Activated CD4-positive, alpha-beta T cell treated with anti-CD3 and anti-CD28 coated beads, Interleukin-2, amount 50 U/mL, for 4 hours (primary cell): ENCODE measurements around the gene PXMP2.
"Not testable (repeated sequence)": the region's sequence is repeated elsewhere in the genome, so short reads cannot be mapped to it uniquely, and the experiment has no call there.

Source experiments
- DNase-seq, 2 experiments: peaks; one replicate each; pipeline ENCODE4 v3.0.0-alpha.2; 2020

The PXMP2 gene

DNA sequence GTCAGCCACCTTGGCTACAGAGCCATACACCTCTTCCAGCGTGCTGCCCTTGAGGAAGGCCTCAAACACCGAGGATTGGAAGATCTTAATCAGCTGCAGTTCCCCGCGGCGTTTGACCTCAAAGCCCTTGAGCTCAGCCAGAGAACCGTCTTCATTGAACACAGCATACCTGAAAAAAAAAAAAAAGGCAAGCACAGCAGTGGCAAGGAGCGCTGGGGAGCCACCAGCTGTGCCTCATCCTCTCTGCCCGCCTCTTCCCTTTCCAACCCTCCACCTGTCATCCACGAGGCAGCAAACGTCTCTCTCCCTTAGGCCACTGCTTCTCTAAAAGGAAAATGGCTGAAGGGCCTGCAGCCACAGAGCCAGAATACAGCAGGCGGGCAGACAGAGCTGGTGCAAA is 26.4 kb upstream of the PXMP2 start:
- DNase-seq = no peak

DNA sequence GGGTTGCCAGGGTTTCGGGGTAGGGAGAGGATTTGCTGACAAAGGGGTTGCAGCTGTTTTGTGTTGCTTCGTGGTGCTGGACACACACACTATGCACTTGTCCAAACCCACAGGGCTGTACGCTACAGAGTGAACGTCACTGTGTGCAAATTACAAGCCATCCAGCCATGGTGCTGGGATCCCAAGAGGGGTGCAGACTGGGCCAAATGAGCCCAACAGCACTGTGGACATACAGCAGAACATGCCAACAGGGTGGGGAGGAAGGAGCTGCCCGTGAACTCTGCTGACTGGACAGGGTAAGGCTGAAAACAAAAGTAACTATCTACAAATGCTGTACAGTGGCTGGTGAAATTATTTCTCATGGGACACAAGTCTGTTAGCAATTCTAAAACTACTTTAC is 25.4 kb upstream of the PXMP2 start:
- no peak for DNase-seq

DNA sequence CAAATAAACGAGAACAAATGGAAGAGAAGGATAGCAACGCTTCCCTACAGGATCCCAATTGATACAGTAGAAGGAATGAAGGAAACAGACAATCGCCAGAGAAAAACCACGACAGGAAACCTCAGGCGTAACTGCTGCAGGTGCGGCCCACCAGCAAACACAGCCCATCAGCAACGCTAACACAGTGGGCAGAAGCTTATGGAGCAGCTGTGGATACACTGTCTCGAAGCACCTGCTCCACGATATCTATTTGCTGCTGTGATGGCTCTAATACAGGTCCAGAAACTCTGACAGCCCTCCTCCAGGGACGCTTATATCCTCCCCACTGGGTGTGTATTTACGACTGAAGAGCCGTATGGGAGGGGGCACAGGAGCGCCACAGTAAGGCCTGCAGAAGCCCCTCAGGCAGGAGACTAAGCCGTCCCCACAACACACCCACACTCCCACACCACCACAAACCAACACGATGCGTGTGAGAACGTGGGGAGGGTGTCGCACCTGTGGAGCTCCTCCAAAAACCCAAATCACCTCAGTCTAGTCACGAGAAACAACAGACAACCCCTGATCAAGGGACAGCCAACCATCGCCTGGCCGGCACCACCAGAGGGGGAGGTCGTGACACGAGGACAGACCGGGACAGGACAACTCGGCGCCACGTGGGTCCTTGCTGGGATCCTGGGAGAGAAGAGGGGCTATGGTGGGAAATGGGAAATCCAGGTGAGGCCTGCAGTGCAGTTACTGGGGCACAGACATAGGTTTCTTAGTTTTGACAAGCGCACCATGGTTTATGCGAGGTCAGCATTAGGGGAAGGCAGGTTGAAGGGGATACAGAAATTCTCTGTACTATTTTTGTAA is 24.3 kb upstream of the PXMP2 start:
- DNase-seq = no peak

DNA sequence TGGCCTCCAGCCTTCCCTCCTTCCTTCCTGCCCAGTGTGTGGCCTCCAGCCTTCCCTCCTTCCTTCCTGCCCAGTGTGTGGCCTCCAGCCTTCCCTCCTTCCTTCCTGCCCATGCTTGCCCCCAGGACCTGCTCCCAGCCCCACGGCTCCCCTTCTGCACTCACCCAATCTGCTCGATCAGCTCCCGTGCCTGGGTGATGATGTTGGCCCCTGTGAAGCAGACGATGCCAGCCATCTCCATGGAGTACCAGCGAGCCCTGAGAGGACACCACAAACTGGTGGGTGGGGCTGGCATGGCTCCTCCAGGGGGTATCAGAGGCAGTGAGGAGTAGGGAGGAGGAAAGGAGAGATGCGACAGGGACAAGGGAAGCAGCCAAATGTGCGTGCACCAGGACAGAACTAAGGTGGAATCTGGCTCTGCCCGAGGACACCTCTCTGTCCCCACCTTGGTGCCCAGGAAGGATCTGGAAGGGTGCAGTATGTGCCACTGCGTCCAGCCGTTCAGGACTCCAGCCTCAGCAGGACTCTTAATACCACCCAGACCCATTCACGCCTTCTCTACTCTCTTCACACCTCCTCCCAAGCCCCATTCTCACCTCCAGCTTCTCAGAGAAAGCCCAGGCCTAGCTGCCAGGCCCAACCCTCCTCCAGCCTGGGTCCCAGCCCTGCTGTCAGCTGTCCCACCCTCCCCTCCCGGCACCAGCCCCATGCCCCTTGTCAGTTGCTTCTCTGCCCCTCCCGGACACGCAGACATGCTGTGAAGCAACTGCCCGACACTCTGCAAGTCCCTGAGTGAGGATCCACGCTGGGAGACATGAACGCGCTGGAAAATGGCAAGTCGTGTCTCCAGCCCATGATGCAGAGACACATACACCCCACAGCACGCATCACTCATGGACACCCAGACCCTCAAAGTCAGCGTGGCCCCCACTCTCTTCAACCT is 22.9 kb upstream of the PXMP2 start:
- no peak for DNase-seq

DNA sequence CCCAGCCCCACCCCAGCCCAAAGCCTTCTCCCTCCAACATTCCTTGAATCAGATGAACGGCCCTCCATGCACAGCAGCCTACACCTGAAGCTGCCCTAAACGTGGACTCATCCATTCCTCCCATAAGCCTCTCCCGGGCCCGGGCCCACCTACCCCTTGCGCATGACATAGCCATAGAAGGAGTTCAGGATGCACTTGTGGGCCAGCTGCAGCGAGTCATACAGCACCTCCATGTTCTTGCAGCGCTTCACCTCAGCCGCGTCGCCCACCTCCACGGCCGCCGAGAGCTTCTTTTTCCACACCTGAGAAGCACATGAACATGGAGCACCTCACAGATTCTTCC is 22.3 kb upstream of the PXMP2 start:
- DNase-seq = no peak

DNA sequence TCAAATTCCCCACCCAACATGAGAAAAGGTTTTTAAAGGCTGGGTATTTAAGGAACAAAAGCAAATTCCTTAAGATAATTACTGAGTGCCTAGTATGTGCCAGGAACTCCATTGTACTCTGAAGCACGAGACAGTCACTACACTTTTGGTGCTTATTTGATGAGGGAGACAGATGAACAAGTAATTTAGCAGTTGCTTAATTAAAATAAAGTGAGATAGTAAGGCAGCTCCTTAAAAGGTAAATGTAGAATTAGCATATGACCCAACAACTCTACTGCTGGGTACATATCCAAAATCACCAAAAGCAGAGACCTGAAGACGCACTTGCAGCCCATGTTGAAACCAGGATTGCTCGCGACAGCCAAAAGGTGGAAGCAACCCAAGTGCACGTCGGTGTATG is 21.6 kb upstream of the PXMP2 start:
- no peak for DNase-seq

DNA sequence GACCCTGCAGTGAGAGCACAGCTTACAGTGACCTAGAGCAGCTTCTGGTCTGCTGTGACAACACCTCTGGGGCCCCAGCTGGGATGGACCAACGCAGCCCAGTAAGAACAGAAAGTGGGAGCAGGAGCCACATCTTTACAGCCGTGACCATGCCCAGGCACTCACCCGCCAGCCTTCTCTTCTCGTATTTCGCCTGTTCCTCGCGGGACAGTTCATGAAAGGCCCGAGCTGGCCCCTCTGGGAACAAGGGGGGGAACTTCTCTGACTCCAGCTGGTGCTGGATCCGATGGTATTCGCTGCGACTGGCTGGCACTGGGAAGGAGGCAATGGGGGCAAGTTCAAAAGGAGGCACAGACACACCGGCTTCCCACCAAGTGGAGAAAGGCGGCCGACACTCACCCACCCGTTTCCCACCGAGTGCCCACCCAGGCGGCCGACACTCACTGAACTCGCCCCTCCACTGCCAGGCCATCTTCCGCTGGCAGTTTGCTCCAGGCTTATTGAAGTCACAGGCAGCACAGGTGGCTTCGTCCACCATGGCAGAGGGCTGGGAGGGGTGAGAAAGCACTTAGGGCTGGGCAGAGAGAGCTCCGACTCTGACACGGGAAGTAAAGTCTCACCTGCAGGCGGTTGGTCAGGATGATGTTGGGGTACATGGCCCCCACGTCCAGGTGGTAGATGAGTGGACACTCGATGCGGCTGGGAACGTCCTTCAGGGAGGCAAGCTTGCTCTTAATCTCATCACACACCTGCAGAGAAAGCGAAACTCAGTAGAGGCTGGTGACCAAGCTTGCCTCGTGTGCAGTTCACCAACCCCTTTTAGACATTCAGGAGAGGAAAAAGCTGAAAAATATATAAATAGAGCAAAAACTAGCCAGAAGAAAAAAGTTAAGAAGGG is 18.9 kb upstream of the PXMP2 start:
- no peak for DNase-seq

DNA sequence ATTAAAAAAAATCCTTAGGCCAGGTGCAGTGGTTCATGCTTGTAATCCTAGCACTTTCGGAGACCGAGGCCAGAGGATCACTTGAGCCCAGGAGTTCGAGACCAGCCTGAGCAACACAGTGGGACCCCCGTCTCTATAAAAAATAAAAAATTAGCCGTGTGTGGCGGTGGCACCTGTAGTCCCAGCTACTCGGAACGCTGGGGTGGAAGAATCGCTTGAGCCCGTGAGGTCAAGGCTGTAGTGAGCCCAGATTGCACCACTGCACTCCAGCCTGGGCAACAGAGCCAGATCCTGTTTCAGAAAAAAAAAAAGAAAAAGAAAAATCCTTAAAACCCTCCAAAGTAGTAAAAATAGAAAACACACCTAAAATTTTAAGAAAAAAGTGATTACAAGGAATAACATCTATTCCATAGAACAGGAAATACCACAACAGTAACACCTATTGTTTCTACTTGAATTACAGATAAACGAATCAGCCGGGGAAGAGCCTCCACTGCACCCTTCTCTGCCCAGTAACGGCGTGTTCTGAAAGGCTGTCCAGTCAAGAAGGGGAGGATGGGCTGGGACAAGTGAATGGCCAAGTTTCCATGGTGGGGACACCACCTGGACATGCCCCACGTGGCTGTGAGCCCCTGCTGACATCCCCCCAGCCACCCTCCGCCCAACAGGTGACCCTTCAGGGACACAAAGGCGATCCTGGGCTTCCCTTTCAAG is 18.1 kb upstream of the PXMP2 start:
- no peak for DNase-seq

DNA sequence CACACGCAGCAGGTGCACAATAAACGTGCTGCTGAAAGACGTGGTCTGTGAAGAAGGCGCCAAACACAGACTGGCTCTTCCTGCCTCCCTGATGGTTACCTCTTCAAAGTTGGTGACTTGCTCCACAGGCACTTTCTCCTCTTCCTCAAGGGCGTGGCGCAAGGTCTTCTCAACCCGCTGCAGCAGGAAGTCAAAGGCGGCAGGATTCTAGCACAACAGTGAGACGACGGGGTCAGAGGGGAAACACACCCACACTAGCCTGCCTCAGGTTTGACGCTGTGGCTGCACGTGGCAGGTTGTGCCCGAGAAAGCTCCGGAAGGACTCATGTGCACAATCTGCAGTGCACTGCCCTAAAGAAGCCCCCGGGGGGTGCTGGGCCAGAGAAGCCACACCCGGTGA is 15.3 kb upstream of the PXMP2 start:
- no peak for DNase-seq

DNA sequence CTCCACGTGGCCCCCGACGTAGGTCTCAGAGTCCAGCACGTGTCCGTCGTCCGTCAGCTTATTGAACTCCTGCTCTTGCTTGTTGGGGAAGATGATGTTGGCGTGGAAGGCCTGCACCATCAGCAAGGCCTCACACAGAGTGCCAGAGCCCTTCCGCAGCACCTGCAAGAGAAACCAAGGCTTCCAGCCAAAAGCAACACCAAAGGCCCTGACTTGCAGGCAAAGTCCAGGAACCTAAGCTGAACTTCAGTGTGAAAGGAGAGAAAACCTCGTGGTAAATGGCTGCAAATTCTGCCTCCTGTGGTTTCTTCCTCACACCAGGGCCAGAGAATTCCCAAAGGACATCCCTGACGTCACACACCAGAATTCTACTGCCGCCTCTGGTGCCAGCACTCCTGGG is 14.7 kb upstream of the PXMP2 start:
- DNase-seq = no peak

DNA sequence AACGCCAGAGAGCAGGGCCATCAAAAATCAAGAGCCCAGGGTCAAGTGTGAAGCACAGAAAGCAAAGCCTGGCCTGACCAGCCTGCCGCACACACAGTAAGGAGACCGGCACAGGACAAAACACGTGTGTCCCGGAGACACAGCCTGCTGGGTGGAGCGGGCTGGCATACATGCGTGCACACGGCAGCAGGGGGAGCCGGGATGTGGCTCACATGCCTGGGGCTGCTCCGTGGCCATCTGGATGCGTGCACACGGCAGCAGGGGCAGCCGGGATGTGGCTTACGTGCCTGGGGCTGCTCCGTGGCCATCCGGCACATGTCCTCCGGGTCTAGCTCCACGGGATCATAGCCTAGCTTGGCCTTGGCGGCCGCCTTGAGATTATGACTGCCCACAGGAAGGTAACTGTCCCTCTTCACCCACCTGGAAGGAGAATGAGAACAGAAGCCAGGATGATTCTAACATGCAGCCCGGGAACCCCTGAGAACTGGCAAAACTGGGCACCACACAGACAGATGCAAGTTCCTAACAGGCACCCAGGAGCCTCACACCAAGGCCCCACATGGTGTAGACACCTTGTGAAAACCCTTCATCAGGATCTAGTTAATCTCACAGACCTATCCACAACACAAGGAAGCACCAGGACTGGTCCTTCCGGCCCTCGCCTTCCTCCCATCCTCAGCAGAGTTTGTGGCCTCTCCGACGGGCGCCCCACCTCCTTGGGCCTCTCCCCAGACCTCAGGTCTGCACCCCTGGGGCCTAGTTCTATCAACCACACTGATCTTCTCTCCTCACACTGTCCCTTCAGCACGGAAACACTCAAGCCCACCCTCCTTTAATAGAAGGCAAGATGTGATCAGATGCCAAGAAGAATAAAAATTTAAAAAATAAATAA is 13.9 kb upstream of the PXMP2 start:
- no peak for DNase-seq

DNA sequence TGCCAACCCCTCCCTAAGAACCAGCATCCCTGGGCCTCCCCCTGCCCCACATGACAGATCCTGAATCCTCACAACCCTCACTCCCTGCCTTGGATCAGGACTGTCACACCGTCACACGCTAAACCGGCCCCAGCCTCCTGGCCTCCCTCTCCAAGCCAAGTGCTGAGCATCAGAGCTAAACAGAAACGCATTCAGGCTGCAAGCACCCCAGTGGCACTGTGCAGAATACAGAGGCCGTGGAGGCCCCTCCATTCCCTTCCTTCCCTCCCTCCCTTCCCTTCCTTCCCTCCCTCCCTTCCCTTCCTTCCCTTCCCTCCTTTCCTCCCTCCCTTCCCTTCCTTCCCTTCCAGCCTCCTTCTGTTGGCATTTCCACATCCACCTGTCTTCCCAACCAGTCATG is 12.8 kb upstream of the PXMP2 start:
- no peak for DNase-seq

DNA sequence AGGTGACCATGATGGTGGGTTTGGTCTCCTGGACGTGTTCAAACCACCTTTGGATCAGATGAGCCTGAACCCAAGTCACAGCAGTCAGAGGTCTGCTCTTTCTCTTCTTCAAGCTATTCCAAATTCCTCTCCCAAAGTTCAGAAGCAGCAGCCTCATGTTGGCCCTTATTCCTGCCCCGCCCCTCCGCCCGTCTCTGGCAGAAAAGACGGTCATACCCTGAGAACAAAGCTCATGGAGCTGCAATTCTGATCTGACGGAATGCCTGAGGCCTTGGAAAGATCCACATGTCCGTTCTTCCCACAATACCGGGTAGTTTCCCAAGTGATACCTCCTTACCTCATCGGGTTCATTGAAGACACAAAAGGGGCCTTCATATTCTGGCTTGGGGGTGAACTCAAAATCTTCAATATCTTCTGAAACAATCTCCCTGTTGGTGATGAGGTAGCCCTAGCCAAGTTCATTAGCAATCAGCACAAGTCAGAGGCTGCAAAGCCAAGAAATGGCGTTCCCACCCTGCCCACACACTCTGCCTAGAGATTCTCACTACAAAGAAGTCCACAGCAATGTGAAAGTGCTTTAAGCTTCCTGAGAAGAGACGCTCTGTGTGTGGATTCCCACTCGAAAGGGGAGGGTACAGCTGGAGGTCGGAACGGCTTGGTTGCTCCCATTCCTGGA is 11.5 kb upstream of the PXMP2 start:
- no peak for DNase-seq

DNA sequence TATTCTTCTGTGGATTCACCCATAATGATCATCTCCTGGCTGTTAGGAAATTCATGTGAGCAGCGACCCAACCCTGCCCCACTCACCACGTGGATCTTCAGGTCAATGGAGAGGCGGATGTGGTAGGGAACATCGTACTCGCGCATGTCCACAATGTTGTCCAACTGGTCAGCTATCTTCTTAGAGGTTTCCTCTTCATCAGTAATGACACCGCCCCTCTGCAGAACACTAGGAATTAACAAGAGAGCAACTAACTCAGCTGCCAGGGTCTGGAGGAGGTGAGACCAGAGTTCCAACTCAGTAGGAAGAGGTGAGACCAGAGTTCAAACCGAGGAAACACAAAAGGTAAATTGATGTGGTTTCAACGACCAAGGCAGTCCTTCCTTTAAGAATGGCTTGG is 9.9 kb upstream of the PXMP2 start:
- no peak for DNase-seq

DNA sequence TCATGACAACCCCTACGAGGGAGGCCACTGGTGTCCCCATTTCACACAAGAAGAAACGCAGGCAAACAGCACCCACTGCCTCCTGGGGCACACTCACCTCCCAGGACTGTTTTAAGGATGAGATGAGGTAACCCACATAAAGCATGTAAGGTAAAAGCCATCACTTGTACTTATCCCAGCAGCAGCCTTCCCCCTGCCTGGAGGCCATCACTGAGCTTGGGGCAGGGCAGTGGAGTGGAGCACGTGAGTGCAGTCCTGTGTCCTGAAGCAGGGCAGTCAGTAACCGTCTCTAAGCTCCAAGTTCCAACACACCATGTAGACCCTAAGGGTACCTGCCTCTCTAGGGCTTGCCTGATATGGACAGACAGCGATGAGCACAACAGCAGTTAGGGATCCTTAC is 2.0 kb upstream of the PXMP2 start:
- no peak for DNase-seq

DNA sequence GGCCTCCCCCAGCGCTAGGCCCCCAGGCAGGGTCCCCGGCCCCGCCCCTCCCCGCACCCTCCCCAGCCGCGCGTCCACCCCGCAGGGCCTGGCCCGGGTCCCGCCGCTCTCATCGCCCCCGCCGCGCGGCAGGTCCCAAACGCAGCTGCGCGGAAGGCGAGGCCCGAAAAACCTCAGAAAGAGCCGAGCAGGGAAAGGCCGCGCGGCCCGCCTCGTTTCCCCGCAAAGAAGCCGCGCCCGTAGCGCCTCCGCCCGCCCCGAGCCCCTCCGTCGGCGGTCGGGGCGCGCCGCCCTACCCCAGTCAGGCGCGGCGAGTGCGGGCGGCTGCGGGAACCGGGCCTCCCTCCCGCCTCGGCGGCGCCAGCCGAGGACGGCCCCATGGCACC is 569 bp upstream of the PXMP2 start:
- DNase-seq = no peak

DNA sequence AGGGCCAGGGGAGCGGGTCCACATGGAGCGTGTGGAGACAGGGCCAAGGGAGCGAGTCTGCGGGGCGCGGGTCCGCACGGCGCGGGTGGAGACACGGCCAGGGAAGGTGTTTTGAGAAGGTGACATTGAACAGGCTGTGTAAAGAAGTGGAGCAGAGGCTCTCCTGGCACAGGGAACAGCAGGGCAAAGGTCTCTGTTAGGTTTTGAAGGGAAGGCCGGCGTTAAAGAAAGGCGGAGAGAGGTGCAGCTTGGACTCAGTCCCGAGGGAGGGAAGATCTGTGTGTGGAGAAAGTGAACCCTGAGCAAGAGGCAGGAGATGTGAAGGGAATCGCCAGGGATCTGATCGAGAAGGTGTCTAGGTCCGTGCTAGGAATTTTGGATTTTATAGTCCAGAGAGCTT is 1.8 kb downstream of the PXMP2 start:
- no peak for DNase-seq

DNA sequence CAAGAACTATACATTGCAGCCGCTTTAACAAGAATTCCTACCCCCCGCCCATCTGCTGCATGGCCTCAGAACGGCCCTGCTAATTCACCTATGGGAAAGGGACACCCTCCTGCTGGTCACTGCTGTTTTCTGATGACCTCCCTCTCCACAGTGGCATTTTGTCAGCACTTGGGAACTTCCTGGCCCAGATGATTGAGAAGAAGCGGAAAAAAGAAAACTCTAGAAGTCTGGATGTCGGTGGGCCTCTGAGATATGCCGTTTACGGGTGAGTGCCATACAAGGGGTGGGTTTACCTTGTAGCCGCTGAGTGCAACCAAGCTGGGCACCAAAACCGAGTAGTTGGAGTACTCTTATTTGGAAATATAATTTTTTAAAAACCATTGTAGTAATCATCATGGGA is 2.7 kb downstream of the PXMP2 start:
- DNase-seq = no peak

DNA sequence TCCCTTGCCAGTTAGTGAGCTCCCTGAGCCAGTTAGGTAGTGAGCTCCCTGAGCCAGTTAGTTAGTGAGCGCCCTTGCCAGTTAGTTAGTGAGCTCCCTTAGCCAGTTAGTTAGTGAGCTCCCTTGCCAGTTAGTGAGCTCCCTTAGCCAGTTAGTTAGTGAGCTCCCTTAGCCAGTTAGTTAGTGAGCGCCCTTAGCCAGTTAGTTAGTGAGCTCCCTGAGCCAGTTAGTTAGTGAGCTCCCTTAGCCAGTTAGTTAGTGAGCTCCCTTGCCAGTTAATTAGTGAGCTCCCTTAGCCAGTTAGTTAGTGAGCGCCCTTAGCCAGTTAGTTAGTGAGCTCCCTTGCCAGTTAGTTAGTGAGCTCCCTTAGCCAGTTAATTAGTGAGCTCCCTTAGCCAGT is 4.6 kb downstream of the PXMP2 start:
- not testable (repeated sequence) for DNase-seq

DNA sequence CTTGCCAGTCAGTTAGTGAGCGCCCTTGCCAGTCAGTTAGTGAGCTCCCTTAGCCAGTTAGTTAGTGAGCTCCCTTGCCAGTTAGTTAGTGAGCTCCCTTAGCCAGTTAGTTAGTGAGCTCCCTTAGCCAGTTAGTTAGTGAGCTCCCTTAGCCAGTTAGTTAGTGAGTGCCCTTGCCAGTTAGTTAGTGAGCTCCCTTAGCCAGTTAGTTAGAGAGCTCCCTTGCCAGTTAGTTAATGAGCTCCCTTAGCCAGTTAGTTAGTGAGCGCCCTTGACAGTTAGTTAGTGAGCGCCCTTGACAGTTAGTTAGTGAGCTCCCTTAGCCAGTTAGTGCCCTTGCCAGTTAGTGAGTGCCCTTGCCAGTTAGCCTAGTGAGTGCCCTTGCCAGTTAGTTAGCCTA is 7.5 kb downstream of the PXMP2 start:
- DNase-seq = not testable (repeated sequence)

DNA sequence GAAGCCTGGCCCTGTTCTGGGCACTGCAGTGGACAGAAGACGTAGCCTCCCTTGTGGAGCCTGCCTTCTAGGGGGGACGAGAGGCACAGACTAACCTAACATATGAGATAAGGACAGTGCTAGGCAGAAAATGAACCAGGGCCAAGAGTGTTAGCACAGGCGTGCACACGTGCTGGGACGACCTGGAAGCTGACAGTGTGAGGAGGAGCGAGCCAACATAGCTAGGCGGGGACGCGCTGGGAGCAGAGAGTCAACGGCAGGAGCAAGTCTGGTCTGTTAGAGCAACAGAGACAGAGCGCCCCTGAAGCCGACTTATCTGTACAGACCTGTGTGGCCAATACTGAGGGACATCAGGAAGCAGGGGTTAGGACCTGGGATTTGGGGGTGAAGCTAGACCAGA is 8.0 kb downstream of the PXMP2 start:
- no peak for DNase-seq
